SU-DHL-6 (cell line): ENCODE results near the gene SLC26A6.

Experiments
- H2AFZ ChIP-seq: fragments of 200-600 bp; sonication (generic); 2 replicates; pipeline ENCODE4 v1.6.1; 2014; ENCODE audit warnings: low read depth, mild to moderate bottlenecking, moderate library complexity, mixed read lengths, antibody characterized with exemption, low read length; ENCODE audit not compliant: severe bottlenecking
- H3F3A ChIP-seq: fragments of 200-600 bp; shearing (Covaris generic); 2 replicates; pipeline ENCODE4 v1.6.0; 2016; ENCODE audit warnings: antibody characterized with exemption, mild to moderate bottlenecking; ENCODE audit not compliant: insufficient read depth
- H3K27ac ChIP-seq: fragments of 200-600 bp; sonication (generic); 2 replicates; pipeline ENCODE4 v1.5.1; 2016; ENCODE audit warnings: low read depth, mild to moderate bottlenecking, low read length, moderate library complexity, mixed read lengths
- H3K27me3 ChIP-seq: fragments of 200-600 bp; sonication (generic), shearing (Covaris generic); 2 replicates; pipeline ENCODE4 v1.6.0; 2014; ENCODE audit warnings: mild to moderate bottlenecking, low read length
- H3K36me3 ChIP-seq: fragments of 200-600 bp; sonication (generic); 2 replicates; pipeline ENCODE4 v1.6.1; 2014; ENCODE audit warnings: mild to moderate bottlenecking, low read length, mixed read lengths
- H3K4me2 ChIP-seq: fragments of 300-600, 200-600 bp; shearing (Covaris generic), sonication (generic); 2 replicates; pipeline ENCODE4 v1.6.0; 2014; ENCODE audit warnings: low read length, low read depth, mild to moderate bottlenecking; ENCODE audit not compliant: poor library complexity, severe bottlenecking
- H3K4me3 ChIP-seq: fragments of 200-600 bp; sonication (generic); 2 replicates; pipeline ENCODE4 v1.5.1; 2014; ENCODE audit warnings: antibody characterized with exemption, low read length, mild to moderate bottlenecking, mixed read lengths; ENCODE audit not compliant: insufficient read depth, poor library complexity, severe bottlenecking
- H3K79me2 ChIP-seq: fragments of 200-600 bp; sonication (generic); 2 replicates; pipeline ENCODE4 v1.6.1; 2014; ENCODE audit warnings: mild to moderate bottlenecking, low read length, moderate library complexity; ENCODE audit not compliant: insufficient read depth
- H3K9ac ChIP-seq: fragments of 200-600 bp; sonication (generic); 2 replicates; pipeline ENCODE4 v1.7.0; 2014; ENCODE audit warnings: mild to moderate bottlenecking, low read length
- H3K9me2 ChIP-seq: fragments of 200-600 bp; sonication (generic); replicated peaks from 2 replicates; pipeline ENCODE4 v1.6.1; 2014; ENCODE audit warnings: low read length; ENCODE audit not compliant: insufficient read depth
- H3K9me3 ChIP-seq: fragments of 200-600 bp; sonication (generic); 2 replicates; pipeline ENCODE4 v1.6.1; 2014; ENCODE audit warnings: low read length, mixed read lengths; ENCODE audit not compliant: insufficient read depth
- H4K20me1 ChIP-seq: fragments of 200-600 bp; sonication (generic); 2 replicates; pipeline ENCODE4 v1.6.1; 2014; ENCODE audit warnings: low read depth, mild to moderate bottlenecking, antibody characterized with exemption, low read length, moderate library complexity, mixed read lengths
- EZH2phosphoT487 ChIP-seq: fragments of 200-600 bp; sonication (generic), shearing (Covaris generic); conservative IDR thresholded peaks from 2 replicates; pipeline ENCODE4 v1.6.1; 2018; ENCODE audit warnings: mild to moderate bottlenecking, antibody characterized with exemption, low read length, moderate library complexity, mixed read lengths
- TF ChIP-seq, protein P1 (sequence below): fragments of 200-600 bp; sonication (generic); IDR thresholded peaks from one replicate; pipeline ENCODE4 v1.5.1; 2017; ENCODE audit warnings: antibody characterized with exemption, mild to moderate bottlenecking, low read length, moderate library complexity; ENCODE audit not compliant: insufficient read depth, poor library complexity, severe bottlenecking

SLC26A6 gene

DNA sequence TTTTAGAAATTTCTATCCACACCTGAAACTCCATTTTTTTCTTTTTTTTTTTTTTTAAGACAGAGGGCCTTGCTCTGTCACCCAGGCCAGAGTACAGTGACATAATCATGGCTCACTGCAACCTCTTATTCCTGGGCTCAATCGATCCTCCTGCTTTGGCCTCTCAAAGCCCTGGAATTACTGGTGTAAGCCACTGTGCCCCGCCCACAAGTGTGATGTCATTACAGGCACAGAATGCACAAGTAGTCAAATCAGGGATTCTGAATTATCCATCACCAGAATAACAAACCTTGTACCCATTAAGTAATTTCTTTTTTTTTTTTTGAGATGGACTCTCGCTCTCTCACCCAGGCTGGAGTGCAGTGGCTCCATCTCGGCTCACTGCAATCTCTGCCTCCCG, 27.7 kb downstream of the SLC26A6 start:
- H3K79me2 ChIP-seq: peaks cover 18% of the 10 kb centered on the region
- H3K27me3 ChIP-seq: no peaks in the 10 kb centered on the region
- no peak overlapping the region for H3K4me3 ChIP-seq
- H3F3A ChIP-seq: no peaks in the 10 kb centered on the region
- no peak overlapping the region for H3K4me2 ChIP-seq
- H3K36me3 ChIP-seq: no peaks in the 10 kb centered on the region; the same call in 1 of the 2 replicates
- TF ChIP-seq, protein P1, sequence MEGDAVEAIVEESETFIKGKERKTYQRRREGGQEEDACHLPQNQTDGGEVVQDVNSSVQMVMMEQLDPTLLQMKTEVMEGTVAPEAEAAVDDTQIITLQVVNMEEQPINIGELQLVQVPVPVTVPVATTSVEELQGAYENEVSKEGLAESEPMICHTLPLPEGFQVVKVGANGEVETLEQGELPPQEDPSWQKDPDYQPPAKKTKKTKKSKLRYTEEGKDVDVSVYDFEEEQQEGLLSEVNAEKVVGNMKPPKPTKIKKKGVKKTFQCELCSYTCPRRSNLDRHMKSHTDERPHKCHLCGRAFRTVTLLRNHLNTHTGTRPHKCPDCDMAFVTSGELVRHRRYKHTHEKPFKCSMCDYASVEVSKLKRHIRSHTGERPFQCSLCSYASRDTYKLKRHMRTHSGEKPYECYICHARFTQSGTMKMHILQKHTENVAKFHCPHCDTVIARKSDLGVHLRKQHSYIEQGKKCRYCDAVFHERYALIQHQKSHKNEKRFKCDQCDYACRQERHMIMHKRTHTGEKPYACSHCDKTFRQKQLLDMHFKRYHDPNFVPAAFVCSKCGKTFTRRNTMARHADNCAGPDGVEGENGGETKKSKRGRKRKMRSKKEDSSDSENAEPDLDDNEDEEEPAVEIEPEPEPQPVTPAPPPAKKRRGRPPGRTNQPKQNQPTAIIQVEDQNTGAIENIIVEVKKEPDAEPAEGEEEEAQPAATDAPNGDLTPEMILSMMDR: no peak
- TF ChIP-seq EZH2phosphoT487: no peak
- no peaks in the 10 kb centered on the region for H3K9me3 ChIP-seq
- H3K9ac ChIP-seq: no peak overlapping the region
- H3K9me2 ChIP-seq: no peaks in the 10 kb centered on the region
- no peak overlapping the region for H2AFZ ChIP-seq
- H4K20me1 ChIP-seq: no peaks in the 10 kb centered on the region
- no peak overlapping the region for H3K27ac ChIP-seq

DNA sequence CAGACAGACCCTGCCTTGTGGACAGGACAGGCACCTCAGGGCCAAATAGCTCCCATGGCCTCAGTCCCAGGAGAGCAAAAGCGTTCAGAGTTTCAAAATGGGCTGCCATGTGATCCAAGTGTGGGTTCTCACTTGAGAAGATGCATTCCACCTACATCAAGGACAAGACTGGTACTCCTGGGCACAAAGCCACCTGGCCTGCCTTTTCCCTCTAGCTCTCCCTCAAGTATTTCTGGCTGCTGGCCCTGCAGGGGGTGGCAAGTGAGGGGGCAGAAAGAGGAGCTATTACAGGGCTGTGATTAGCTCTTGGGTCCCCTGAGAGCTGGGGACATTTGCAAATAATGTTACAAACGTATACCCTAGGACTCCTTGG, 33.7 kb downstream of the SLC26A6 start:
- H3K4me2 ChIP-seq: no peak overlapping the region
- no peaks in the 10 kb centered on the region for H3K79me2 ChIP-seq
- no peaks in the 10 kb centered on the region for H3K27me3 ChIP-seq
- no peaks in the 10 kb centered on the region for H3F3A ChIP-seq
- no peaks in the 10 kb centered on the region for H3K9me3 ChIP-seq
- no peak overlapping the region for H2AFZ ChIP-seq
- H3K9ac ChIP-seq: no peak overlapping the region
- no peak overlapping the region for H3K4me3 ChIP-seq
- no peak for TF ChIP-seq EZH2phosphoT487
- TF ChIP-seq, protein P1: no peak
- H3K27ac ChIP-seq: no peak overlapping the region
- no peaks in the 10 kb centered on the region; the same call in 1 of the 2 replicates for H3K36me3 ChIP-seq
- no peaks in the 10 kb centered on the region for H4K20me1 ChIP-seq
- H3K9me2 ChIP-seq: no peaks in the 10 kb centered on the region

DNA sequence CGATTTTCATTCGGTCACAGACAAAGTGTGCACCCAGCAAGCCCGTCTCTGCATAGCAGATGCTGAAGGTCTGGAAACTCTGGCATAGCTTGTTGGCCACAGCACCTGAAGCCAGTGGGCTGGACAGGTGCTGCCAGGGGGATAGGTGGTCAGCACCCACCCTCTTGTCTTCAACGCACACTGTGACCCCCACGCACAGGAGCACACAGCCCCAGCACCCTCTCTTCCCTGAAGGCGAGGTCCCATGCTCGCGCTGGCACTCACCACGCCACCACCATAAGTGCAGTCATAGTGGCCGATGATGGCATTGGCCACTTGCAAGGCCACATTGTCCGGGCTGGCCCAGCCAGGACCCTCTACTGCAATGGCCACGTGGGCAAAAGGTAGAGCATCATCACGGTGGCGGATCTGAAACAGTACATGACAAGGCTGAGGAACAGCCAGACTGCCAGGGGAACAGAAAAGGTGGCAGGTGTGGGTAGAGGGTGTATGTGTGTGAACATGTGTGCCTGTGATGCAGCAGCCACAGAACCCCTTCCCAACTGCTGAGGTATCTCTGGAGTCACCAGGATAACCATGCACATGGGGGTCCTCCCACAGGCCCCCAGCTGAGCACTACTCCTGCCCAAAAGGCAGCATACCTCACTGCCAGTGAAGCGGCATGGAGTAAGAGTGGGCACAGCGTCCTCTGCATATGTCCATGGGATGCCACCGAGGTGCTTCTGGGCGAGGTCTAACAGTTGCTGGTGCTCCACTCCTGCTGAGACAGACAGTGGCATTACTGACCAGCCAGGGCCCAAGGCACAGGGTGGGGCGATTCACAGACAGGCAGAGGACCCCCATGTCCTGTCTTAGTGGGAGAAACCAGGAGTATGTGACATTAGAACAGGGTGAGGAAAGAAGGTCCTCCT, 34.3 kb downstream of the SLC26A6 start:
- no peak overlapping the region for H3K27ac ChIP-seq
- no peak overlapping the region for H3K4me3 ChIP-seq
- no peaks in the 10 kb centered on the region for H3K27me3 ChIP-seq
- H3K9ac ChIP-seq: no peak overlapping the region
- no peak overlapping the region for H2AFZ ChIP-seq
- H3K9me2 ChIP-seq: no peaks in the 10 kb centered on the region
- H4K20me1 ChIP-seq: no peaks in the 10 kb centered on the region
- TF ChIP-seq, protein P1: no peak
- TF ChIP-seq EZH2phosphoT487: no peak
- H3F3A ChIP-seq: no peaks in the 10 kb centered on the region
- H3K36me3 ChIP-seq: no peaks in the 10 kb centered on the region; the same call in 1 of the 2 replicates
- H3K79me2 ChIP-seq: no peaks in the 10 kb centered on the region
- H3K9me3 ChIP-seq: no peaks in the 10 kb centered on the region
- H3K4me2 ChIP-seq: no peak overlapping the region
